Endothelial cell of umbilical vein (primary cell): ENCODE results near the gene PSMB9. TPM values are rescaled to one million over a fixed set of nuclear protein-coding genes. Genes with fewer than 3 reads are reported as not detected.

Experiments
- BruUV-seq: library from RNA; stranded (reverse); fragments of 400-500 nt; replicated peaks from 2 replicates; lab custom pipeline; 2021; lab: Mats Ljungman, UMichigan
- CTCF ChIA-PET: fragments of 300-600, 350-600 bp; sonication (Branson Sonifier 250); formaldehyde crosslinking; loops from one replicate; lab custom pipeline; 2021; ENCODE audit warnings: antibody characterized with exemption, inconsistent platforms; lab: Charles Lee
- POLR2A ChIA-PET: fragments of 300-600, 350-600 bp; sonication (Branson Sonifier 250); formaldehyde crosslinking; loops from one replicate; lab custom pipeline; 2021; ENCODE audit warnings: antibody characterized with exemption, inconsistent platforms; lab: Charles Lee
- DNase-seq: peaks from one replicate; pipeline ENCODE4 v3.0.0-alpha.2; 2011; ENCODE audit warnings: low read depth, low spot score
- FAIRE-seq: peaks from 2 replicates; lab custom pipeline; 2011; peaks lifted over from hg19 to GRCh38; lab: Jason Lieb, UNC
- H2AFZ ChIP-seq: 2 replicates; pipeline ENCODE4 v1.6.0; 2012; ENCODE audit warnings: low read depth, low read length, control low read depth, inconsistent platforms
- H3K27ac ChIP-seq: 2 replicates; pipeline ENCODE4 v1.5.1; 2011; ENCODE audit warnings: low read depth, mild to moderate bottlenecking, control low read depth, low read length, moderate library complexity; ENCODE audit not compliant: insufficient read depth
- H3K27me3 ChIP-seq, 2 experiments: 2 replicates each; pipeline versions ENCODE4 v1.6.0 to v1.6.1; 2011; ENCODE audit warnings: low read length in 2 of 2, mixed read lengths in 1 of 2; ENCODE audit not compliant: control insufficient read depth in 2 of 2, insufficient read depth in 2 of 2
- H3K36me3 ChIP-seq, 2 experiments: 2 replicates in 1 of 2; 3 replicates in 1 of 2; pipeline ENCODE4 v1.5.1; 2011; ENCODE audit warnings: low read length in 2 of 2, mild to moderate bottlenecking in 1 of 2, moderate library complexity in 1 of 2; ENCODE audit not compliant: control insufficient read depth in 2 of 2, insufficient read depth in 2 of 2; ENCODE audit errors: extremely low read depth in 1 of 2
- H3K4me1 ChIP-seq: 3 replicates; pipeline ENCODE4 v1.5.1; 2011; ENCODE audit warnings: mild to moderate bottlenecking, low read length; ENCODE audit not compliant: control insufficient read depth, insufficient read depth; ENCODE audit errors: extremely low read depth
- H3K4me2 ChIP-seq: 2 replicates; pipeline ENCODE4 v1.6.1; 2011; ENCODE audit warnings: low read length, control low read depth, mixed read lengths; ENCODE audit not compliant: insufficient read depth
- H3K4me3 ChIP-seq, 3 experiments: fragments of 200-600 bp in 1 of 3; sonication (generic), shearing (Covaris generic) in 1 of 3; replicated peaks in 1 of 3; 2 replicates each; pipeline ENCODE4 v1.5.1; 2011 to 2016; ENCODE audit warnings: control low read depth in 3 of 3, low read length in 3 of 3, mild to moderate bottlenecking in 2 of 3, inconsistent platforms in 1 of 3, low read depth in 1 of 3, moderate library complexity in 1 of 3; ENCODE audit not compliant: insufficient read depth in 1 of 3
- H3K79me2 ChIP-seq: 2 replicates; pipeline ENCODE4 v1.6.0; 2012; ENCODE audit warnings: low read length, inconsistent platforms; ENCODE audit not compliant: control insufficient read depth, insufficient read depth
- H3K9ac ChIP-seq: replicated peaks from 2 replicates; pipeline ENCODE3; 2011; ENCODE audit warnings: low read length, control low read depth; ENCODE audit not compliant: insufficient read depth; ENCODE audit errors: extremely low read depth
- H3K9me1 ChIP-seq: replicated peaks from 3 replicates; pipeline ENCODE4 v1.6.0; 2011; ENCODE audit warnings: mild to moderate bottlenecking, low read length; ENCODE audit not compliant: control insufficient read depth, insufficient read depth; ENCODE audit errors: extremely low read depth
- H3K9me3 ChIP-seq: replicated peaks from 2 replicates; pipeline ENCODE4 v1.5.1; 2012; ENCODE audit warnings: low read length, inconsistent platforms; ENCODE audit not compliant: control insufficient read depth, insufficient read depth
- H4K20me1 ChIP-seq: replicated peaks from 2 replicates; pipeline ENCODE3; 2011; ENCODE audit warnings: mild to moderate bottlenecking, low read length; ENCODE audit not compliant: control insufficient read depth, insufficient read depth; ENCODE audit errors: extremely low read depth
- CTCF ChIP-seq, 2 donors: IDR thresholded peaks; 1 replicate in 1 of 2; 2 replicates in 1 of 2; pipeline ENCODE4 v1.5.1; 2011; ENCODE audit warnings: low read length in 2 of 2, mild to moderate bottlenecking in 2 of 2, moderate library complexity in 2 of 2, control low read depth in 1 of 2, inconsistent platforms in 1 of 2, low read depth in 1 of 2; ENCODE audit not compliant: insufficient read depth in 1 of 2; ENCODE audit errors: extremely low read depth in 1 of 2
- GATA2 ChIP-seq: IDR thresholded peaks from 2 replicates; pipeline ENCODE4 v1.7.0; 2011; ENCODE audit warnings: low read depth, mild to moderate bottlenecking, moderate library complexity, mixed read lengths, low read length; ENCODE audit not compliant: insufficient read length, insufficient read depth
- POLR2AphosphoS5 ChIP-seq: IDR thresholded peaks from 2 replicates; pipeline ENCODE4 v1.6.1; 2012; ENCODE audit warnings: low read depth, mild to moderate bottlenecking, control low read depth, low read length, moderate library complexity; ENCODE audit not compliant: insufficient read depth
- dilution Hi-C: fragments of 300-500 bp; cut with MboI; formaldehyde crosslinking; loops from one replicate; pipeline ENCODE4 v1.15.0; 2019; ENCODE audit warnings: low sequenced_read_pairs; ENCODE audit not compliant: extremely low pct_ligation_motif_present
- intact Hi-C: fragments of 100-400 bp; cut with micrococcal nuclease; formaldehyde crosslinking; loops from one replicate; pipeline ENCODE4 v1.10.0; 2022
- polyA plus RNA-seq, 4 experiments: library from polyadenylated mRNA; depleted of rRNA in 3 of 4; stranded (reverse) in 3 of 4; unstranded in 1 of 4; fragments of >200 nt; gene quantifications; 2 replicates each; pipeline versions ENCODE4 v1.2.1 to v1.2.3, GENCODE V29; 2011 to 2012; ENCODE audit warnings: missing spikeins in 1 of 4
- total RNA-seq: library from RNA; stranded (reverse); gene quantifications from 2 replicates; pipeline ENCODE4 v1.2.3, GENCODE V29; 2021

The PSMB9 gene
- total and polyA plus RNA-seq, 2 donors (not counting 3 experiments of a cell fraction or from before 2014, with no cell fraction given), result 6.3 TPM

- no peak for FAIRE-seq
- no TSS peak for BruUV-seq
These were observed 44.8 kb upstream of the PSMB9 start for GRCh38 chr6:32809171-32809570.

More at GRCh38 chr6:32809171-32809570, 44.8 kb upstream of the PSMB9 start:
- TF ChIP-seq CTCF (IDR thresholded peaks at IDR 0.05; ENCODE audit: extremely low read depth in 1 of 2, insufficient read depth in 1 of 2, low read depth in 1 of 2, low read length in 2 of 2), result no peak
- no peak for TF ChIP-seq POLR2AphosphoS5
- no peak for TF ChIP-seq GATA2
- H3K9me1 ChIP-seq, result no peaks in the 10 kb centered on the region
- intact Hi-C loops, result no loop called here
- no peak overlapping the region for H3K9ac ChIP-seq
- dilution Hi-C loops, result no loop called here
- no peak overlapping the region for H3K4me3 ChIP-seq
- H3K4me2 ChIP-seq, result no peak overlapping the region
- H3K36me3 ChIP-seq, result no peaks in the 10 kb centered on the region
- POLR2A ChIA-PET, result no interaction called here
- no peak for DNase-seq
- CTCF ChIA-PET, result interaction anchor here (0.9 to 2.4 kb wide), 5 partner anchors 10 to 175 kb away, joined by 3 to 11 read pairs (median 5); partner anchors contain the start of gene TAP2
- H3K27me3 ChIP-seq, result peaks cover 13 to 20% of the 10 kb centered on the region in 2 experiments
- H4K20me1 ChIP-seq, result no peaks in the 10 kb centered on the region
- H3K4me1 ChIP-seq, result no peaks in the 10 kb centered on the region
- H3K27ac ChIP-seq, result no peak overlapping the region
- H2AFZ ChIP-seq, result no peak overlapping the region
- no peaks in the 10 kb centered on the region for H3K79me2 ChIP-seq
- H3K9me3 ChIP-seq, result no peaks in the 10 kb centered on the region
